GM18511 (cell line): ENCODE results near the gene RRP15.

ENCODE experiments used
- ATAC-seq: cut with Tn5 transposase; IDR thresholded peaks from one replicate; pipeline ENCODE4 v1.9.1; 2021; ENCODE audit warnings: mild to moderate bottlenecking, moderate library complexity; ENCODE audit not compliant: unreplicated experiment

The RRP15 gene

GRCh38 chr1:218383681-218384080 lies 98.6 kb downstream of the RRP15 start:
- no peak for ATAC-seq

GRCh38 chr1:218384581-218384993 lies 99.5 kb downstream of the RRP15 start:
- ATAC-seq = no peak
